WTC11 (cell line): ENCODE data around the gene GNAI1. TPM values are rescaled to one million over a fixed set of nuclear protein-coding genes. Genes with fewer than 3 reads are reported as not detected.

Source experiments
- ATAC-seq: fragments of 200-7000 bp; cut with Tn5 transposase; 2 replicates; pipeline ENCODE4 v1.10.0; 2021; ENCODE audit warnings: mild to moderate bottlenecking, moderate library complexity
- CTCF ChIA-PET: fragments of 300-600 bp; sonication (Branson Sonifier 250); formaldehyde crosslinking; loops from one replicate; lab custom pipeline; 2021; ENCODE audit warnings: antibody characterized with exemption; lab: Charles Lee
- POLR2A ChIA-PET: fragments of 350-600 bp; sonication (Branson Sonifier 250); formaldehyde crosslinking; loops from one replicate; lab custom pipeline; 2021; ENCODE audit warnings: antibody characterized with exemption; lab: Charles Lee
- DNase-seq: peaks from one replicate; pipeline ENCODE4 v3.0.0; 2021; ENCODE audit warnings: low spot score
- H3K27ac Mint-ChIP-seq: 2 replicates; pipeline ENCODE4 v1.8.0; 2021; ENCODE audit warnings: mixed read lengths
- H3K27me3 Mint-ChIP-seq: 2 replicates; pipeline ENCODE4 v1.8.0; 2021; ENCODE audit warnings: low read depth, mild to moderate bottlenecking, moderate library complexity, mixed read lengths
- H3K36me3 Mint-ChIP-seq: 2 replicates; pipeline ENCODE4 v1.8.0; 2021; ENCODE audit warnings: mixed read lengths
- H3K4me1 Mint-ChIP-seq: 2 replicates; pipeline ENCODE4 v1.8.0; 2022; ENCODE audit warnings: mixed read lengths
- H3K4me3 Mint-ChIP-seq: 2 replicates; pipeline ENCODE4 v1.8.0; 2021; ENCODE audit warnings: mild to moderate bottlenecking, moderate library complexity, mixed read lengths
- H3K9me3 Mint-ChIP-seq: 2 replicates; pipeline ENCODE4 v1.8.0; 2021; ENCODE audit warnings: mixed read lengths
- ATF3 ChIP-seq: sonication (generic); formaldehyde crosslinking; conservative IDR thresholded peaks from 2 replicates; pipeline ENCODE4 v1.8.1; 2022; ENCODE audit warnings: mild to moderate bottlenecking, missing genetic modification reagents
- CTCF ChIP-seq: fragments of 200-600 bp; IDR thresholded peaks from 2 replicates; pipeline ENCODE4 v1.8.0; 2022; ENCODE audit warnings: antibody characterized with exemption
- E2F1 ChIP-seq: sonication (generic); formaldehyde crosslinking; IDR thresholded peaks from 2 replicates; pipeline ENCODE4 v1.8.0; 2022; ENCODE audit warnings: mild to moderate bottlenecking, missing genetic modification reagents
- ERG ChIP-seq: fragments of 250-450 bp; sonication (Bioruptor Pico); IDR thresholded peaks from 2 replicates; pipeline ENCODE4 v1.8.0; 2021; ENCODE audit warnings: mild to moderate bottlenecking
- HMGXB4 ChIP-seq: sonication (generic); formaldehyde crosslinking; IDR thresholded peaks from 2 replicates; pipeline ENCODE4 v1.8.1; 2023; ENCODE audit warnings: mild to moderate bottlenecking, moderate library complexity, missing genetic modification reagents
- KAT7 ChIP-seq: sonication (generic); formaldehyde crosslinking; IDR thresholded peaks from 2 replicates; pipeline ENCODE4 v1.8.1; 2023; ENCODE audit warnings: missing genetic modification reagents, mild to moderate bottlenecking, borderline replicate concordance
- MXD4 ChIP-seq: fragments of 250-450 bp; sonication (Bioruptor Pico); IDR thresholded peaks from 2 replicates; pipeline ENCODE4 v1.8.0; 2021; ENCODE audit warnings: mild to moderate bottlenecking, moderate library complexity, borderline replicate concordance
- NFE2L1 ChIP-seq: sonication (generic); formaldehyde crosslinking; IDR thresholded peaks from 2 replicates; pipeline ENCODE4 v1.8.1; 2023; ENCODE audit warnings: missing genetic modification reagents
- PRDM15 ChIP-seq: sonication (generic); formaldehyde crosslinking; IDR thresholded peaks from 2 replicates; pipeline ENCODE4 v1.8.0; 2022; ENCODE audit warnings: missing genetic modification reagents
- SMAD4 ChIP-seq: sonication (generic); formaldehyde crosslinking; IDR thresholded peaks from 2 replicates; pipeline ENCODE4 v1.8.0; 2022; ENCODE audit warnings: mild to moderate bottlenecking, missing genetic modification reagents
- SOX15 ChIP-seq: fragments of 250-450 bp; sonication (Bioruptor Pico); IDR thresholded peaks from 2 replicates; pipeline ENCODE4 v1.9.0; 2021; ENCODE audit warnings: mild to moderate bottlenecking
- SP1 ChIP-seq: sonication (generic); formaldehyde crosslinking; conservative IDR thresholded peaks from 2 replicates; pipeline ENCODE4 v1.8.1; 2022; ENCODE audit warnings: missing genetic modification reagents
- STAT6 ChIP-seq: sonication (generic); formaldehyde crosslinking; conservative IDR thresholded peaks from 2 replicates; pipeline ENCODE4 v1.8.1; 2023; ENCODE audit warnings: mild to moderate bottlenecking, low read depth, missing genetic modification reagents, moderate library complexity
- TP53 ChIP-seq: sonication (generic); formaldehyde crosslinking; IDR thresholded peaks from 2 replicates; pipeline ENCODE4 v1.8.1; 2023; ENCODE audit warnings: mild to moderate bottlenecking, missing genetic modification reagents
- ZBTB43 ChIP-seq: sonication (generic); formaldehyde crosslinking; IDR thresholded peaks from 2 replicates; pipeline ENCODE4 v1.8.1; 2023; ENCODE audit warnings: mild to moderate bottlenecking, missing genetic modification reagents
- ZNF263 ChIP-seq: sonication (generic); formaldehyde crosslinking; IDR thresholded peaks from 2 replicates; pipeline ENCODE4 v1.8.1; 2022; ENCODE audit warnings: low read depth, mild to moderate bottlenecking, moderate library complexity, missing genetic modification reagents
- ZNF416 ChIP-seq: fragments of 250-450 bp; sonication (Bioruptor Pico); IDR thresholded peaks from 2 replicates; pipeline ENCODE4 v1.9.0; 2021; ENCODE audit warnings: mild to moderate bottlenecking, inconsistent platforms
- ZNF512 ChIP-seq: sonication (generic); formaldehyde crosslinking; IDR thresholded peaks from 2 replicates; pipeline ENCODE4 v1.8.1; 2022; ENCODE audit warnings: missing genetic modification reagents, borderline replicate concordance
- ZNF671 ChIP-seq: fragments of 250-450 bp; sonication (Bioruptor Pico); IDR thresholded peaks from 2 replicates; pipeline ENCODE4 v1.8.0; 2021; ENCODE audit warnings: mild to moderate bottlenecking
- ZSCAN18 ChIP-seq: fragments of 250-450 bp; sonication (Bioruptor Pico); IDR thresholded peaks from 2 replicates; pipeline ENCODE4 v2.1.2; 2022; ENCODE audit warnings: mild to moderate bottlenecking, moderate library complexity
- total RNA-seq: library from RNA; stranded (reverse); gene quantifications from 3 replicates; pipeline ENCODE4 v1.2.3, GENCODE V29; 2021

The GNAI1 gene
- total RNA-seq, 1 experiment from 2014 or later = 26.7 TPM

GRCh38 chr7:80257756-80258155 is 123.1 kb downstream of the GNAI1 start (continued):
- TF ChIP-seq ZNF263 (CRISPR knock-in tag) = no peak
- TF ChIP-seq ZSCAN18 (CRISPR knock-in tag) = no peak
- TF ChIP-seq ZBTB43 = no peak
- no peak for TF ChIP-seq ZNF512

- Mint-ChIP-seq H3K27ac (no peak overlapping the region), H3K4me3 (no peak overlapping the region)
- CTCF ChIA-PET = no interaction called here
- no peak for TF ChIP-seq ZNF416 (CRISPR knock-in tag)
- no peak for TF ChIP-seq NFE2L1 (CRISPR knock-in tag)
- no peak for TF ChIP-seq ATF3 (CRISPR knock-in tag)
- TF ChIP-seq KAT7 (CRISPR knock-in tag) = no peak
- no peak for TF ChIP-seq PRDM15 (CRISPR knock-in tag)
- no peak for TF ChIP-seq SOX15 (CRISPR knock-in tag)
- no peak for TF ChIP-seq ZNF671
- TF ChIP-seq MXD4 (CRISPR knock-in tag) = no peak
- no peak for TF ChIP-seq SP1 (CRISPR knock-in tag)
- no peak for TF ChIP-seq STAT6 (CRISPR knock-in tag)
- no peak for TF ChIP-seq TP53
- TF ChIP-seq E2F1 (CRISPR knock-in tag) = no peak
- TF ChIP-seq HMGXB4 (CRISPR knock-in tag) = no peak
- TF ChIP-seq ERG (CRISPR knock-in tag) = no peak
- no peak for TF ChIP-seq CTCF
- TF ChIP-seq SMAD4 (CRISPR knock-in tag) = no peak
Observed at GRCh38 chr7:80260606-80261005, 126.0 kb downstream of the GNAI1 start.

More at GRCh38 chr7:80260606-80261005, 126.0 kb downstream of the GNAI1 start:
- POLR2A ChIA-PET = no interaction called here
- DNase-seq (no peak), ATAC-seq (no peak)
- Mint-ChIP-seq H3K36me3 (no peaks in the 10 kb centered on the region), H3K27me3 (no peaks in the 10 kb centered on the region), H3K9me3 (no peaks in the 10 kb centered on the region), H3K4me1 (peaks cover 6% of the 10 kb centered on the region; the same call in 1 of the 2 replicates)
